ENCODE results near the gene ZFR2. TPM values are rescaled to one million over a fixed set of nuclear protein-coding genes. Genes with fewer than 3 reads are reported as not detected.

Gene ZFR2
- under 1 TPM in 5 of 7 donors, not detected in 2; 0.05 to 0.25 (median 0.11) TPM for total RNA-seq
- under 1 TPM in 1 of 2 donors, not detected in 1; 0.17 TPM for polyA plus RNA-seq
- long read RNA-seq, donor 1, result 0 reads
- long read RNA-seq, donor 2, partial matches to known transcripts, result 0 of 3 reads
- long read RNA-seq, donor 2, other reads (novel, unspliced or antisense), result 0 of 3 reads
- long read RNA-seq, donor 3, result 0 reads

GRCh38 chr19:3868770-3869456 lies at the start of gene ZFR2:
Gene ZFR2, minus strand, starts transcription at chr19:3869038. Its CDS starts 21 bp downstream, at chr19:3869017.
- WGBS, 3 donors, result 5 to 10% (median 7%) methylated on average over 25 to 62 of the region's 62 CpGs
- no peak within 1 kb of the TSS for H3K27ac ChIP-seq
- H3K27me3 ChIP-seq, result no peaks in the 10 kb centered on the region
- H3K4me1 ChIP-seq (ENCODE audit: insufficient read depth), result no peaks in the 10 kb centered on the region
- no peak for DNase-seq
- H3K9me3 ChIP-seq, result peaks cover 0 to 10% of the 10 kb centered on the region in 2 donors
- no peak within 1 kb of the TSS for H3K4me3 ChIP-seq
- intact Hi-C loops (cut with DNase I), result no loop called here
- no peak for TF ChIP-seq EP300 (IDR thresholded peaks at IDR 0.05)
- TF ChIP-seq CTCF (IDR thresholded peaks at IDR 0.05), result no peak
- no peak for TF ChIP-seq POLR2A (IDR thresholded peaks at IDR 0.05)
- no peaks in the 10 kb centered on the region for H3K36me3 ChIP-seq

- Histone ChIP-seq H3K4me1 (ENCODE audit: insufficient read depth) (no peaks in the 10 kb centered on the region), H3K36me3 (no peaks in the 10 kb centered on the region), H3K4me3 (no peak overlapping the region), H3K9me3 (no peaks in the 10 kb centered on the region), H3K27ac (no peak overlapping the region), H3K27me3 (no peaks in the 10 kb centered on the region)
- no peak for TF ChIP-seq CTCF (IDR thresholded peaks at IDR 0.05)
- TF ChIP-seq POLR2A (IDR thresholded peaks at IDR 0.05), result no peak
- WGBS, 3 donors, result 90 to 95% (median 91%) methylated on average over 5 of the region's 5 CpGs
- intact Hi-C loops (cut with DNase I), result no loop called here
- DNase-seq, result no peak
Observed at GRCh38 chr19:3916033-3916432, 47.2 kb upstream of the ZFR2 start.

DNA sequence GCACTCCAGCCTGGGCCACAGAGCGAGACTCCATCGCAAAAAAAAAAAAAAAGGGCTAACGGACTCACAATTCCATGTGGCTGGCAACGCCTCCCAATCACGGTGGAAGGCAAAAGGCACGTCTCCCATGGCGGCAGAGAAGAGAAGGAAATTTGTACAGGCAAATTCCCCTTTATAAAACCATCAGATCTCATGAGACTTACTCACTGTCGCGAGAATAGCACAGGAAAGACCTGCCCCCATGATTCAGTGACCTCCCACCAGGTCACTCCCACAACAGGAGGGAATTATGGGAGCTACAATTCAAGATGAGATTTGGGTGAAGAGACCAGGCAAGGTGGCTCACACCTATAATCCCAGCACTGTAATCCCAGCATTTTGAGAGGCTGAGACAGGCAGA lies 45.4 kb upstream of the ZFR2 start:
- H3K27me3 ChIP-seq, result no peaks in the 10 kb centered on the region
- TF ChIP-seq EP300 (IDR thresholded peaks at IDR 0.05), result no peak
- no peak for TF ChIP-seq POLR2A (IDR thresholded peaks at IDR 0.05)
- TF ChIP-seq CTCF (IDR thresholded peaks at IDR 0.05), result no peak
- DNase-seq, result no peak
- no peak overlapping the region for H3K4me3 ChIP-seq
- H3K4me1 ChIP-seq (ENCODE audit: insufficient read depth), result no peaks in the 10 kb centered on the region
- 76 to 84% (median 78%) methylated on average over 9 of the region's 9 CpGs for WGBS, 3 donors
- no peak overlapping the region for H3K27ac ChIP-seq
- H3K9me3 ChIP-seq, result no peaks in the 10 kb centered on the region
- intact Hi-C loops (cut with DNase I), result no loop called here
- no peaks in the 10 kb centered on the region for H3K36me3 ChIP-seq

GRCh38 chr19:3910105-3910504 lies 41.3 kb upstream of the ZFR2 start:
- no peak overlapping the region for H3K4me3 ChIP-seq
- H3K36me3 ChIP-seq, result no peaks in the 10 kb centered on the region
- H3K27me3 ChIP-seq, result no peaks in the 10 kb centered on the region
- 94 to 100% (median 100%) methylated on average over 1 of the region's 1 CpG for WGBS, 3 donors
- H3K4me1 ChIP-seq (ENCODE audit: insufficient read depth), result no peaks in the 10 kb centered on the region
- TF ChIP-seq POLR2A (IDR thresholded peaks at IDR 0.05) (no peak), CTCF (IDR thresholded peaks at IDR 0.05) (no peak), EP300 (IDR thresholded peaks at IDR 0.05) (no peak)
- H3K9me3 ChIP-seq, result no peaks in the 10 kb centered on the region
- H3K27ac ChIP-seq, result no peak overlapping the region
- DNase-seq, result no peak
- intact Hi-C loops (cut with DNase I), result no loop called here
